ENCODE data around the gene SIGLEC12. TPM values are rescaled to one million over a fixed set of nuclear protein-coding genes. Genes with fewer than 3 reads are reported as not detected.

Gene SIGLEC12
- total RNA-seq, 2 experiments from 2014 or later: not detected

GRCh38 chr19:51441410-51442390, 59.9 kb downstream of the SIGLEC12 start:
- H3K36me3 ChIP-seq (ENCODE audit: insufficient read depth, low read length): no peaks in the 10 kb centered on the region
- peak overlapping the region; percentile 44 for H3K4me3 ChIP-seq (ENCODE audit: low read length)
- intact Hi-C loops (cut with DNase I, micrococcal nuclease): loop anchor here in 1 of 2 experiments (1.0 to 5.0 kb wide), 2 partner anchors 19 to 261 kb away; no protein-coding TSS in a partner anchor
- ATAC-seq (ENCODE audit: poor library complexity) (peak; percentile 90), DNase-seq (peak; percentile 50 to 92 (median 70))
- peaks cover 29% of the 10 kb centered on the region for H3K4me1 ChIP-seq (ENCODE audit: insufficient read depth, low read length)
- Mint-ChIP-seq H3K4me1 (ENCODE audit: low read depth) (peaks cover 38% of the 10 kb centered on the region), H3K27ac (peak overlapping the region; percentile 45), H3K9me3 (no peaks in the 10 kb centered on the region), H3K4me3 (peak overlapping the region; percentile 78), H3K27me3 (peaks cover 4% of the 10 kb centered on the region), H3K36me3 (ENCODE audit: low read depth) (no peaks in the 10 kb centered on the region)
- ChIA-PET CTCF (interaction anchor here (1.3 to 2.2 kb wide), 3 partner anchors 20 to 47 kb away, joined by 3 to 8 read pairs (median 5); no protein-coding TSS in a partner anchor), POLR2A (interaction anchor here (1.1 to 1.2 kb wide), 3 partner anchors 20 to 102 kb away, joined by 3 to 6 read pairs (median 4); no protein-coding TSS in a partner anchor)
- H3K27ac ChIP-seq (ENCODE audit: low read depth in 1 of 2, low read length in 2 of 2): peak overlapping the region; percentile 49 to 68
- peaks cover 0 to 2% of the 10 kb centered on the region in 2 experiments for H3K27me3 ChIP-seq (ENCODE audit: control insufficient read depth in 1 of 2, insufficient read depth in 2 of 2, low read length in 2 of 2)
- TF ChIP-seq, protein P1, sequence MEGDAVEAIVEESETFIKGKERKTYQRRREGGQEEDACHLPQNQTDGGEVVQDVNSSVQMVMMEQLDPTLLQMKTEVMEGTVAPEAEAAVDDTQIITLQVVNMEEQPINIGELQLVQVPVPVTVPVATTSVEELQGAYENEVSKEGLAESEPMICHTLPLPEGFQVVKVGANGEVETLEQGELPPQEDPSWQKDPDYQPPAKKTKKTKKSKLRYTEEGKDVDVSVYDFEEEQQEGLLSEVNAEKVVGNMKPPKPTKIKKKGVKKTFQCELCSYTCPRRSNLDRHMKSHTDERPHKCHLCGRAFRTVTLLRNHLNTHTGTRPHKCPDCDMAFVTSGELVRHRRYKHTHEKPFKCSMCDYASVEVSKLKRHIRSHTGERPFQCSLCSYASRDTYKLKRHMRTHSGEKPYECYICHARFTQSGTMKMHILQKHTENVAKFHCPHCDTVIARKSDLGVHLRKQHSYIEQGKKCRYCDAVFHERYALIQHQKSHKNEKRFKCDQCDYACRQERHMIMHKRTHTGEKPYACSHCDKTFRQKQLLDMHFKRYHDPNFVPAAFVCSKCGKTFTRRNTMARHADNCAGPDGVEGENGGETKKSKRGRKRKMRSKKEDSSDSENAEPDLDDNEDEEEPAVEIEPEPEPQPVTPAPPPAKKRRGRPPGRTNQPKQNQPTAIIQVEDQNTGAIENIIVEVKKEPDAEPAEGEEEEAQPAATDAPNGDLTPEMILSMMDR (IDR thresholded peaks at IDR 0.05): no peak
- no peaks in the 10 kb centered on the region for H3K9me3 ChIP-seq (ENCODE audit: control insufficient read depth in 1 of 2, insufficient read depth in 1 of 2, low read length in 2 of 2)

Other genes starting within 250 kb of the SIGLEC12 start
- gene IGLON5, start 190.2 kb downstream of the SIGLEC12 start, total RNA-seq: not detected
- under 1 TPM; 0.11 to 0.14 TPM for gene VSIG10L, start 159.7 kb downstream of the SIGLEC12 start, total RNA-seq
- gene ETFB, start 135.4 kb downstream of the SIGLEC12 start, total RNA-seq: 10 to 100 TPM; 29.7 to 30.1 TPM
- gene CLDND2, start 132.8 kb downstream of the SIGLEC12 start, total RNA-seq: under 1 TPM; 0.60 to 0.84 TPM
- 1 to 10 TPM; 6.2 to 7.2 TPM for gene NKG7, start 129.1 kb downstream of the SIGLEC12 start, total RNA-seq
- not detected for gene LIM2, start 113.8 kb downstream of the SIGLEC12 start, total RNA-seq
- not detected for gene C19orf84, start 111.2 kb downstream of the SIGLEC12 start, total RNA-seq
- gene SIGLEC10, start 84.2 kb downstream of the SIGLEC12 start, total RNA-seq: under 1 TPM; 0.39 to 0.58 TPM
- gene SIGLEC8, start 43.3 kb downstream of the SIGLEC12 start, total RNA-seq: not detected
- not detected for gene CEACAM18, start 23.3 kb downstream of the SIGLEC12 start, total RNA-seq
- under 1 TPM; 0.14 to 0.36 TPM for gene SIGLEC6, start 29.9 kb upstream of the SIGLEC12 start, total RNA-seq
- gene ZNF175, start 69.5 kb upstream of the SIGLEC12 start, total RNA-seq: 1 to 10 TPM; 1.1 to 1.9 TPM
- not detected for gene SIGLEC5, start 128.6 kb upstream of the SIGLEC12 start, total RNA-seq
- gene SIGLEC14, start 145.0 kb upstream of the SIGLEC12 start, total RNA-seq: 1 to 10 TPM in 1 of 2 experiments, under 1 TPM in 1; 0.87 to 1.3 TPM
- 1 to 10 TPM; 2.8 to 3.6 TPM for gene SPACA6, start 191.5 kb upstream of the SIGLEC12 start, total RNA-seq
- gene HAS1, start 222.2 kb upstream of the SIGLEC12 start, total RNA-seq: not detected